Measurements from ENCODE around the gene ZPLD1.

The ZPLD1 gene

DNA sequence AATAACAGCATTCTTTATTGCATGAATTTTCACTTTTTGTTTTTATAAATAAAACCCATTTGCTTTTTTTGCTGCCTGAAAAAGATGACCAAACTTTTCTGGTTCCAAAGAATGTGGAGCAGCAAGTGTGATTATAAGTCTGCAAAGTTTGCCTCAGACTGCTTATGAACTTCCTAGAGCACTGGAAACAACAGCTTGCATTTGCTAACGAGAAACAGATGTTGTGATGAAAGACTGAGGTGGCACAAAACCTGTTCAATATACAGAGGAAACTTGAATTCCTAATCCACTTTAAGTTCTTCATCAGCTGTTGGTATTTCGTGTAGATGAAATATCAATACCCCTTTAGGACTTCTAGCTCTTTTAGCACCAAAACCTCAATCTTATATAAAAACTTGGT lies 9.3 kb downstream of the ZPLD1 start:
- Mint-ChIP-seq H3K9me3 (no peaks in the 10 kb centered on the region), H3K27me3 (peaks cover 0 to 11% of the 10 kb centered on the region in 2 donors), H3K36me3 (ENCODE audit: insufficient read depth) (no peaks in the 10 kb centered on the region), H3K27ac (no peak overlapping the region), H3K4me3 (no peak overlapping the region), H3K4me1 (ENCODE audit: low read depth in 2 of 2) (no peaks in the 10 kb centered on the region)
- DNase-seq, result no peak
- no peak for ATAC-seq (replicated peaks)

DNA sequence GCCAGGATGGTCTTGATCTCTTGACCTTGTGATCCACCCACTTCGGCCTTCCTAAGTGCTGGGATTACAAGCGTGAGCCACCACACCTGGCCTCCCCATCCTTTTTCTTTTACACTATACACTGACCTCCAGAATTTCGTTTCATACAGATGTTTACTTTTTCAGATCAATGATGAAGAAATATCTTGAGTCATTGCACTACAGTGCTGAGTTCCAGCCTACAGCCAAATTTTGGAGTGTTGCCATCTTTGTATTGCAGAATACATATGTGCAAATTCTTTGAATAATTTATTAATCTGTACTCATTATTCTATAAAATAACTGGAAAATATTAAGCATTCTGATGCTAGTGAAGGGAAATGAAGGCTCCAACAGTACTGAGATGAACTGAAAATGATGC lies 12.5 kb downstream of the ZPLD1 start:
- no peaks in the 10 kb centered on the region for H3K9me3 Mint-ChIP-seq
- ATAC-seq (replicated peaks) (no peak), DNase-seq (no peak)
- H3K36me3 Mint-ChIP-seq (ENCODE audit: insufficient read depth), result no peaks in the 10 kb centered on the region
- H3K4me1 Mint-ChIP-seq (ENCODE audit: low read depth in 2 of 2), result no peaks in the 10 kb centered on the region
- peaks cover 0 to 13% of the 10 kb centered on the region in 2 donors for H3K27me3 Mint-ChIP-seq
- no peak overlapping the region for H3K4me3 Mint-ChIP-seq
- no peak overlapping the region for H3K27ac Mint-ChIP-seq

DNA sequence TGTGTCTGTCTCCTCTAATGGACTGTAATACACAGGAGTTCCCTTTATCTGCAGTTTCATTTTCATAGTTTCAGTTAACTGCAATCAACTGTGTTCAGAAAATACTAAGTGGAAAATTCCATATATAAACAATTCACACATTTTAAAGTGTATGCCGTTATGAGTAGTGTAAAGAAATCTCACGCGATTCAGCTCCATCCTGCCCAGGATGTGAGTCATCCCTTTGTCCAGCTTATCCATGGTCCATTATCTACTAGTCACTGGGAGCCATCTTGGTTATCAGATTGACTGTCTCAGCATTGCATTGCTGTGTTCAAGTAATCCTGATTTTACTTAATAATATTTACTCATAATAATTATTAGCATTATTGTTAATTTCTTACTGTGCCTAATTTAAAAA lies 14.5 kb downstream of the ZPLD1 start:
- no peak for DNase-seq
- no peak for ATAC-seq (replicated peaks)
- Mint-ChIP-seq H3K27ac (no peak overlapping the region), H3K9me3 (no peaks in the 10 kb centered on the region), H3K27me3 (peaks cover 0 to 13% of the 10 kb centered on the region in 2 donors), H3K36me3 (ENCODE audit: insufficient read depth) (no peaks in the 10 kb centered on the region), H3K4me3 (no peak overlapping the region), H3K4me1 (ENCODE audit: low read depth in 2 of 2) (no peaks in the 10 kb centered on the region)

DNA sequence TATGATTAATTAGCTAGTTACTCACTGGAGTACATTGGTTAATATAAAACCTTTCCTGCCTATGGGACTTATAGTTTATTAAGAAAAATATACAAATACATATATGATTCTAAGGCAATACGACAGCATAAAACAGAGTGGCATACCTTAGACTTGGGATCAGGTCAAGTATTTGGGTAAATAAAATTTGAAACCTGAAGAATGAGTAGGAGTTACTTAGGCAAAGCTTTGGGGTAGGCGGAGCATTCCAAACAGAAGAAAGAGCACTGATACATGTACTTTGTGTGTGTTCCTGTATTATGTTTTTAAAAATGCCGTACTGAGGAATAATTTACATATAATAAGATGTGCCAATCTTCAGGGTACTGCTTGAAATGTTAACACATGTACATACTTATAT lies 15.1 kb downstream of the ZPLD1 start:
- no peak for DNase-seq
- H3K4me3 Mint-ChIP-seq, result no peak overlapping the region
- H3K36me3 Mint-ChIP-seq (ENCODE audit: insufficient read depth), result no peaks in the 10 kb centered on the region
- peaks cover 0 to 11% of the 10 kb centered on the region in 2 donors for H3K27me3 Mint-ChIP-seq
- H3K9me3 Mint-ChIP-seq, result no peaks in the 10 kb centered on the region
- H3K27ac Mint-ChIP-seq, result no peak overlapping the region
- no peak for ATAC-seq (replicated peaks)
- no peaks in the 10 kb centered on the region for H3K4me1 Mint-ChIP-seq (ENCODE audit: low read depth in 2 of 2)

DNA sequence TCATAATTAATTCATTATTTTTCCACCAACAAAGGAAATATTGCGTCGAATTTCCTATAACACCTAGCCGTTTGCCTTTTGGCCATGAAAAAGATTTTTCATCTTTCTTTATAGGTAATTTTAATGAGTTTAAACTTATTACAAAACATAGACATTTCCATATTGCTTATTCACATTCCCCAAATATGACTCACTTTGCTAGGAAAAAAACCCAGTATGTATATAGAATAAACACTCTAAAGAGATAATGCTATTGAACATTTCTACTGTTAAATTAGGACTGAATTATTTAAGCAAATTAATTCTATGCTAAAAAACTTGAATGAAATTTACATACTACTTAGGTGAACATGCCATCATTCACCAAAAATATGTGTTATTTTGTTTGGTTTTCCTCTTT lies 16.2 kb downstream of the ZPLD1 start:
- H3K9me3 Mint-ChIP-seq, result no peaks in the 10 kb centered on the region
- DNase-seq, result no peak
- ATAC-seq (replicated peaks), result no peak
- peaks cover 0 to 6% of the 10 kb centered on the region in 2 donors for H3K27me3 Mint-ChIP-seq
- no peaks in the 10 kb centered on the region for H3K4me1 Mint-ChIP-seq (ENCODE audit: low read depth in 2 of 2)
- H3K27ac Mint-ChIP-seq, result no peak overlapping the region
- H3K36me3 Mint-ChIP-seq (ENCODE audit: insufficient read depth), result no peaks in the 10 kb centered on the region
- H3K4me3 Mint-ChIP-seq, result no peak overlapping the region

DNA sequence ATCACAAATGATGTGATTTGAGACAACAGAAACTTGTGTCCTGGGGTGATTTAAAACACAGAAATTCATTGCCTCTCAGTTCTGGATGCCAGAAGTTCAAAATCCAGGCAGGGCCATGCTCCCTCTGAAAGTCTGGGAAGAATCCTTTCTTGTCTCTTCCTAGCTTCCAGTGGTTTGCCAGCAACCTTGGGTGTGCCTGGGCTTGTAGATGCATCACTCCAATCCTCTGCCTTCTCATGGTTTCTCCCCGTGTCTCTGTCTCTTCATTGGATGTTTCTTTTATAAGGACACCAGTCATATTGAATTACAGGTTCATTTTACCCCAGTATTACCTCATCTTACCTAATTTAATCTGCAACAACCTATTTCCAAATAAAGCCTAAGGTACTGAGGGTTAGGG lies 16.7 kb downstream of the ZPLD1 start:
- no peak for DNase-seq
- no peaks in the 10 kb centered on the region for H3K9me3 Mint-ChIP-seq
- no peak overlapping the region for H3K4me3 Mint-ChIP-seq
- peaks cover 0 to 6% of the 10 kb centered on the region in 2 donors for H3K27me3 Mint-ChIP-seq
- ATAC-seq (replicated peaks), result no peak
- H3K4me1 Mint-ChIP-seq (ENCODE audit: low read depth in 2 of 2), result no peaks in the 10 kb centered on the region
- no peak overlapping the region for H3K27ac Mint-ChIP-seq
- no peaks in the 10 kb centered on the region for H3K36me3 Mint-ChIP-seq (ENCODE audit: insufficient read depth)

DNA sequence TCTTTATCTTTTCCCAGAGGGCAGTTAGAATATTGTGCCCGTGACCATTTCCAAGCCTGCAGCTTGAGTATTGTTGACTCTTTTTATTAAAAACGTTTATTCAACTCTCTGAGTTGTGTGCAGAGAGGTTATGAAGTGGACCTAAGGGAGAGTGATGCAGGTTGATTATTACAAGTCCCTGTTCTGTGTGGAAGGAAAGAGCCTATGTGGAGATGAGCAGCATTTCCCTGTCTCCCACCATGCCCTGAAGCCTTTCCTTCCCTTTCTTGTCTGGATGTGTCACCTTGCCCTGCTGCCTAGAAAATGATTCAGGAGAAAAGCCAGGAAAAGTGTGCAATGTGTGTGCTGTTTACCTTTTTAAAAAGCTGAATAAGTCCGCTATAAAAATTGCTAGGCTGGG lies 19.4 kb downstream of the ZPLD1 start:
- H3K4me1 Mint-ChIP-seq (ENCODE audit: low read depth in 2 of 2), result no peaks in the 10 kb centered on the region
- H3K9me3 Mint-ChIP-seq, result no peaks in the 10 kb centered on the region
- no peaks in the 10 kb centered on the region for H3K36me3 Mint-ChIP-seq (ENCODE audit: insufficient read depth)
- DNase-seq (no peak), ATAC-seq (replicated peaks) (no peak)
- H3K4me3 Mint-ChIP-seq, result no peak overlapping the region
- H3K27me3 Mint-ChIP-seq, result peaks cover 0 to under 1% of the 10 kb centered on the region in 2 donors
- no peak overlapping the region for H3K27ac Mint-ChIP-seq

DNA sequence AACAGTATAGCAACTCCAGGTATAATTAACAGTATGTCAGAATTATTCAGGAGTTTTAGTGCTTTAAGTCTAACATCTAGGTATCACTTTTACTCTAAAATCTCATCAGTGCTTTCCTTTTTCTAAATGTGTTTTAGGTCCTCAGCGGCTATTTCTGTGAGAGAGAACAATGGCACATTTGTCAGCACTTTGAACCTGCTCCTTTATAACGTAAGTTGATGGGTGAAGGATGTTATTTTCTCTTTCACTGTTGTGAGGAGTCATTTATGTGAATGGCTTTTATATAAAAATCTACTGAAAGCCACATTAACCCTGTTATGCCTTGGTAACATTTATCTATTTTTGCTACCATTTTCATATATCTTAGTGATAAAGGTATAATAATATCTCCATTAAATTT lies 22.8 kb downstream of the ZPLD1 start:
- H3K4me3 Mint-ChIP-seq, result no peak overlapping the region
- no peaks in the 10 kb centered on the region for H3K36me3 Mint-ChIP-seq (ENCODE audit: insufficient read depth)
- no peaks in the 10 kb centered on the region for H3K9me3 Mint-ChIP-seq
- no peak overlapping the region for H3K27ac Mint-ChIP-seq
- H3K4me1 Mint-ChIP-seq (ENCODE audit: low read depth in 2 of 2), result no peaks in the 10 kb centered on the region
- DNase-seq (no peak), ATAC-seq (replicated peaks) (no peak)
- H3K27me3 Mint-ChIP-seq, result no peaks in the 10 kb centered on the region

DNA sequence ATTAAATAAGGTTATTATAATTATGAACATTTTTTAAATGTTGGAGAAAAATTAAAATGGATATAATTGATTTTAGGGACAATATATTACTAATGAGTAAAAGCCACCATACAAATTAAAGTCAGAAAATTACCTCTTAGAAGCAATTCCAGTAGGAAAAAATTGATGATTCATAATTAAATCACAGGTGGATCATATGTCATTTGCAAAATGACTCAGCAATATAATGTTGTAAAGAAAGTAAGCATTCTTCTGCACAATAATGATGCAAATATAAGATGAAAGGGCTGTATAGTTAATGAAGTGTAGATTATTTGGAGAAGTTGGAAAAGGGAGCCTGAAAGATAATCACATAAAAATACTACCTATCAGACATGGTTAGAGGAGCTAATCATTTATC lies 25.8 kb downstream of the ZPLD1 start:
- Mint-ChIP-seq H3K27ac (no peak overlapping the region), H3K9me3 (no peaks in the 10 kb centered on the region), H3K4me3 (no peak overlapping the region), H3K36me3 (ENCODE audit: insufficient read depth) (no peaks in the 10 kb centered on the region), H3K27me3 (peaks cover 0 to 8% of the 10 kb centered on the region in 2 donors), H3K4me1 (ENCODE audit: low read depth in 2 of 2) (no peaks in the 10 kb centered on the region)
- DNase-seq, result no peak
- no peak for ATAC-seq (replicated peaks)

DNA sequence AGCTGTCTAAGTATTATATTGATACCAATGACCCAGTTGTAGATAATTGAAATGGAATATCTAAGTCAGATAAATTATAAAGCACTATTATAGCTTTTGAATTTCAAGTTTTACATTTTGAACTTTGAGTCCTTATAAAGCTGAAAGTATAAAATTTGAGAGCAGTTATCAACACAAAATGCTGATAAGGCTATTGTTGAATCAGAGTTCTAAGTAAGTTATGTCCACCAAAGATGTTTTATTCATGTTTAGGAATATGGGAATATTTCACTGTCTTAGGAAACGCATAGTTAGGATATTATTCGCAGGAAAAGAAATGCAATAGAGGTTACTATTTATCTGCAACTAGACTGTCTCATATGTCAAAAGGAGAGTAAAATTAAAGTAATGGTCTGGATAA lies 29.4 kb downstream of the ZPLD1 start:
- Mint-ChIP-seq H3K4me3 (no peak overlapping the region), H3K4me1 (ENCODE audit: low read depth in 2 of 2) (no peaks in the 10 kb centered on the region)
- no peak for ATAC-seq (replicated peaks)

DNA sequence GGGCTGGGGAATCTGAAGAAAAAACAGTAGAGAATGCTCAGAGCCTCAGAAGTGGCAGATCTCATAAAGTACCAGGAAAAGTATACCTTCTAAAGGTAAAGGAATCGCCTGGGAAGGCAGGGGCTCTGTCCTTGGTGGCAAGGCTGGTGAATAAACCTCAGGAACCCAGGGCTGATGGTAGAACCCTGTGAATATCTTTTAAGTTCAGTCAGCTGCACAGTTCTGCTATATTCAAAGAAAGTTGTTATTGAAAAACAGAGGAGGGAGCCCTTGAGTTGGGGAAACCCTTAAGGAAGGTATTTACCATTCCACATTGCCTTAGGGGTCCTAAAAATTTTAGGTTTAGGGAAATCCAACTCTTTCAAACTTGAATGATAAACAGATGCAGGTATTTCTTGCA lies 31.2 kb downstream of the ZPLD1 start:
- no peak overlapping the region for H3K4me3 Mint-ChIP-seq
- H3K4me1 Mint-ChIP-seq (ENCODE audit: low read depth in 2 of 2), result no peaks in the 10 kb centered on the region
- ATAC-seq (replicated peaks), result no peak
- DNase-seq, result no peak
- peaks cover 0 to 17% of the 10 kb centered on the region in 2 donors for H3K27me3 Mint-ChIP-seq
- H3K9me3 Mint-ChIP-seq, result no peaks in the 10 kb centered on the region
- H3K27ac Mint-ChIP-seq, result no peak overlapping the region
- no peaks in the 10 kb centered on the region for H3K36me3 Mint-ChIP-seq (ENCODE audit: insufficient read depth)

More for the DNA sequence above, 29.4 kb downstream of the ZPLD1 start:
- DNase-seq, result no peak
- Mint-ChIP-seq H3K36me3 (ENCODE audit: insufficient read depth) (no peaks in the 10 kb centered on the region), H3K27ac (no peak overlapping the region), H3K9me3 (no peaks in the 10 kb centered on the region), H3K27me3 (peaks cover 0 to 17% of the 10 kb centered on the region in 2 donors)

DNA sequence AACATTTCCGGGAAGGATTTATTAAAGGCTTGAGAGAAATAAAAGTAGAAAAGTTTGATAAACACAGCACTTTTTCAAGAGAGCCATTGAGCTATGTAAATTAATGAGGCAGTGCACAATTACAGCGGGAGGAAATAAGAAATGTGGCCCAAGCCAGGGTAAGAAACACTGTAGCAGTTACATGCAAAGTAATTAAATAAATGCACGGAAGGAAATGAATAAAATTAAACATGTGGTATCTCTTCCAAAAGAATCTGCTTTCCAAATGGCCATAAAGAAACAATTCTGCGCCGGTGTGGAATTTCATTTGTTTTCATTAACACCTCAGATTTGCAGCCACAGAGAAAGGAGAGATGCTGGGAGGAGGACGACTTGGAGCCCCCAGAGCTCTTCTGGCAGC lies 35.3 kb downstream of the ZPLD1 start:
- peaks cover 0 to 12% of the 10 kb centered on the region in 2 donors for H3K27me3 Mint-ChIP-seq
- DNase-seq (no peak), ATAC-seq (replicated peaks) (no peak)
- H3K36me3 Mint-ChIP-seq (ENCODE audit: insufficient read depth), result no peaks in the 10 kb centered on the region
- H3K4me1 Mint-ChIP-seq (ENCODE audit: low read depth in 2 of 2), result no peaks in the 10 kb centered on the region
- no peak overlapping the region for H3K27ac Mint-ChIP-seq
- H3K4me3 Mint-ChIP-seq, result no peak overlapping the region
- H3K9me3 Mint-ChIP-seq, result no peaks in the 10 kb centered on the region

DNA sequence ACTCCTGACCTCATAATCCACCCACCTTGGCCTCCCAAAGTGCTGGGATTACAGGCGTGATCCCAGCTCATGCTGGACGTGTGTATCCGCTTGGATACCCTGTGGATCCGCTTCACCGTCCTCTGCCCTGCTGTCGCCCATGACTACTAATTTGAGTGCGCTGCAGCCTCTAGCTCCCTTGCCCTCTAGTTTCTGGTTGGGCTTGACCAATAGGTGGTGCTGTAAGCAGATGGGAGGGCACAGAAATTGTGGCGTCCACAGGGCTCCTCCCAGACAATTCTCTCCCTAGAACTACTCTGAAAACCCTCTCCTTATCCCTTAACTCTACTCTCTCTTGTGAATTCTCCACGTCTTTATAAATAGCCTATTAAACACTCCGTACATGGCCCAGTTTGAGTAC lies 36.2 kb downstream of the ZPLD1 start:
- ATAC-seq (replicated peaks), result no peak
- peaks cover 0 to 5% of the 10 kb centered on the region in 2 donors for H3K27me3 Mint-ChIP-seq
- no peaks in the 10 kb centered on the region for H3K9me3 Mint-ChIP-seq
- H3K4me3 Mint-ChIP-seq, result no peak overlapping the region
- H3K36me3 Mint-ChIP-seq (ENCODE audit: insufficient read depth), result no peaks in the 10 kb centered on the region
- no peaks in the 10 kb centered on the region for H3K4me1 Mint-ChIP-seq (ENCODE audit: low read depth in 2 of 2)
- DNase-seq, result no peak
- H3K27ac Mint-ChIP-seq, result no peak overlapping the region

DNA sequence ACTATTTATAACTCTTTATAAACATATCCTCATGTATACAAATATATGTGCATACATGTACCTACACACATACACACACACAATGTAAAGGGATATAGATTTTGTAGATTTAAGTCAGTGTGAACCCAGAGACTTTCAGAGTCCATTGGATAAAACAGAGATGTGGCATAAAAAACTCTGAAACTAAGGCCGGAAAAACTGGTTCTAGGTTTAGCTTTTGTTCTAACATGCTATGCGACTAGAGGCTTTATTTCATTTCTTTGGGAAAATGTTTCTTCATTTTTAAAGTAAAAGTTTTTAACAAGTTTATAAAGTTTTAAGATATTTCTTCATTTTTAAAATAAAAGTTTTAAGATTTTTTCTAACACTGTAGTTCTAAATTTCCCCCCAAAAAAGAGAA lies 36.7 kb downstream of the ZPLD1 start:
- no peaks in the 10 kb centered on the region for H3K9me3 Mint-ChIP-seq
- H3K36me3 Mint-ChIP-seq (ENCODE audit: insufficient read depth), result no peaks in the 10 kb centered on the region
- no peaks in the 10 kb centered on the region for H3K4me1 Mint-ChIP-seq (ENCODE audit: low read depth in 2 of 2)
- H3K4me3 Mint-ChIP-seq, result no peak overlapping the region
- ATAC-seq (replicated peaks) (no peak), DNase-seq (no peak)
- H3K27ac Mint-ChIP-seq, result no peak overlapping the region
- peaks cover 0 to 4% of the 10 kb centered on the region in 2 donors for H3K27me3 Mint-ChIP-seq

DNA sequence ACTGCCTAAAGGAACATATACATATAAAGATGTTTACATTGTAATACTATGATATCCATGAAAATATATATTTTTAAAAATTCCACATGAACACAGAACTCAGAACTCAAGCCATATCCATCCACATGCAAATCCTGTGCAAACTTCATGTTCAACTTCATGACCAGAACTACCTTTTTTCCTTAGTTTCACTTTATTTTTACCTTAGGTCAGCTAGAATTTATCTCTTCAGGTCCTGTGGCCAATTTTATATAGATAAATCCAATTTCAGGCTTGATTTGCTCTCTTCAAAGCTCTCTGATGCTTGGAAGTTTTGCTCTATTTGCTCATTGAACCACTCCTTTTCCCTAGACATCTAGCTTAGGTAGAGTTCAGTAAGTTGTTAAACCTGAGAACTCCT lies 38.8 kb downstream of the ZPLD1 start:
- no peaks in the 10 kb centered on the region for H3K9me3 Mint-ChIP-seq
- no peaks in the 10 kb centered on the region for H3K4me1 Mint-ChIP-seq (ENCODE audit: low read depth in 2 of 2)
- H3K27me3 Mint-ChIP-seq, result peaks cover 0 to 5% of the 10 kb centered on the region in 2 donors
- no peak for DNase-seq
- no peak overlapping the region for H3K4me3 Mint-ChIP-seq
- H3K36me3 Mint-ChIP-seq (ENCODE audit: insufficient read depth), result no peaks in the 10 kb centered on the region
- H3K27ac Mint-ChIP-seq, result no peak overlapping the region
- no peak for ATAC-seq (replicated peaks)
